HG02938 (cell line): ENCODE results near the gene MED13L.
A peak's percentile ranks its signal among the peaks of the same experiment; 100 is the strongest.

ENCODE experiments used
- ATAC-seq: cut with Tn5 transposase; IDR thresholded peaks from one replicate; pipeline ENCODE4 v1.9.1; 2021; ENCODE audit warnings: mild to moderate bottlenecking, moderate library complexity; ENCODE audit not compliant: unreplicated experiment

MED13L gene

GRCh38 chr12:116216022-116216756 is 61.3 kb downstream of the MED13L start:
- no peak for ATAC-seq

GRCh38 chr12:116215023-116215422 is 62.5 kb downstream of the MED13L start:
- ATAC-seq = no peak

GRCh38 chr12:116213885-116214527 is 63.5 kb downstream of the MED13L start:
- ATAC-seq = no peak

- no peak for ATAC-seq
Measured at GRCh38 chr12:116213014-116213413, 64.5 kb downstream of the MED13L start.

- ATAC-seq = no peak
Measured at GRCh38 chr12:116210762-116211161, 66.7 kb downstream of the MED13L start.

- ATAC-seq = no peak
Measured at GRCh38 chr12:116210131-116210530, 67.4 kb downstream of the MED13L start.

GRCh38 chr12:116209503-116209902 is 68.0 kb downstream of the MED13L start:
- no peak for ATAC-seq

GRCh38 chr12:116207274-116207673 is 70.2 kb downstream of the MED13L start:
- ATAC-seq = no peak

- ATAC-seq = no peak
Measured at GRCh38 chr12:116206828-116207227, 70.7 kb downstream of the MED13L start.

GRCh38 chr12:116204785-116205184 is 72.7 kb downstream of the MED13L start:
- no peak for ATAC-seq

GRCh38 chr12:116204169-116204568 is 73.3 kb downstream of the MED13L start:
- no peak for ATAC-seq

GRCh38 chr12:116202940-116203339 is 74.6 kb downstream of the MED13L start:
- no peak for ATAC-seq

- no peak for ATAC-seq
Measured at GRCh38 chr12:116202433-116202832, 75.1 kb downstream of the MED13L start.

- no peak for ATAC-seq
Measured at GRCh38 chr12:116201908-116202307, 75.6 kb downstream of the MED13L start.

GRCh38 chr12:116201359-116201758 is 76.1 kb downstream of the MED13L start:
- ATAC-seq = no peak

GRCh38 chr12:116200812-116201211 is 76.7 kb downstream of the MED13L start:
- ATAC-seq = no peak

GRCh38 chr12:116199160-116199706 is 78.3 kb downstream of the MED13L start:
- ATAC-seq = no peak

- no peak for ATAC-seq
Measured at GRCh38 chr12:116196752-116197718, 80.5 kb downstream of the MED13L start.

GRCh38 chr12:116196226-116196625 is 81.3 kb downstream of the MED13L start:
- ATAC-seq = no peak

- peak; percentile 87 for ATAC-seq
Measured at GRCh38 chr12:116194935-116195431, 82.5 kb downstream of the MED13L start.

- no peak for ATAC-seq
Measured at GRCh38 chr12:116189692-116190091, 87.8 kb downstream of the MED13L start.
